Medulla oblongata (tissue), 1 donor: ENCODE measurements around the gene SCN5A.

Experiments
- DNase-seq: peaks from one replicate; pipeline ENCODE4 v3.0.0-alpha.2; 2015; ENCODE audit errors: extremely low spot score

SCN5A gene

GRCh38 chr3:38647217-38647970, 2.1 kb downstream of the SCN5A start:
- no peak for DNase-seq

DNA sequence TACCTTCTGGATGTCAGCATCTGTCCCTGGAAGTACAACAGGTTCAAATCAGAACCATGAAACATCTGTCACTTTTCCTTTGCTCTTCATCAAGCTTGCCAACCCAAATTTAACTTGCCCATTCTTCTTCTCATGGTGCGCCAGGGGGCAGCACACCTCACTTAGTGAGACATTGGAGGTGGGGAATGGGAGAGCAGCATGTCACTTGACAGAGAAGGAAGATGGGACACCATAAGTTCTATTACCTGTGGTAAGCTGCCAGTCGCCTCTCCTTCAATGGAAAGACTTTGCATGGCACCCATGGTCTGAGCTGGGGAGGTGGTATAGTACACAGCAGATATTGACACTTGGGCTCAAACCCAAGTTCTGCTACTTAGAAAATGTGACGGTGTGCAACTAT, 2.9 kb downstream of the SCN5A start:
- no peak for DNase-seq

DNA sequence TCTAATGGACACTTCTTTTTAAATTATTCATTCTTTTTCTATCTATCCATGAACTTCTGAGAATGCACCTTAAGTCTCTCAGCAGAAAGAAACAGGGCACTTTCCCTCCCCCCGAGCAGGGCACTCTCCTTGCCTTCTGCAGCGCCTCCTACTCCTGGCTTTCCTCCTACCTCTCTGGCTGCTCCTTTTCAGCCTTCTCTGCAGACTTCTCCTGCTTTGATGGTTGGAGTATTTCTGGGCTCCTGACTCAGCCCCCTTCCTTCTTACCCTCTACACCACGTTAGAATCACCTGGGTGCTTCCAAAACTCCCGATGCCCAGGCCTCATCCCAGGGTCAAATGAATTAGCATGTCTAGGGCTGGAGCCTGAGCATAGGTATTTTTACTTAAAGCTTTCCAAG, 3.4 kb downstream of the SCN5A start:
- DNase-seq: no peak

- DNase-seq: no peak
These were observed 3.9 kb downstream of the SCN5A start for GRCh38 chr3:38645601-38646000.

- DNase-seq: no peak
These were observed 4.4 kb downstream of the SCN5A start for GRCh38 chr3:38645076-38645475.

DNA sequence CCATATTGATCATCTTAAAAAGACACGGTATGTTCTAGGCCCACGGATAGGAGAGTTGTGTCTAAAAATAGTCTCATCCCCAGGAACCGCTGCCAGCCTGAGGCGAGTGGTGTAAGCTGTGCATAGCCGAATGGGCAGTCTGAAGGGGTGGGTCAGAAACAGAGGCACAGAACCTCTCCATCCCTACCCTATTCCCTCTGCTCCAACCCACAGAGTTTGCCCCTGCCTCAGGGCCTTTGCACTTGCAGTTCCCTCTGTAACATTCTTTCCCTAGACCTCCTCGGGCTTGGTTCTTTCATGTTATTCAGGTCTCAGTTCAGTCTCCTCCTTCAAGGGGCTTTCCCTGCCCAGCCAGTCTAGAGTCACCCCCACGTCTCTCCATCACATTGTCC, 4.8 kb downstream of the SCN5A start:
- no peak for DNase-seq

DNA sequence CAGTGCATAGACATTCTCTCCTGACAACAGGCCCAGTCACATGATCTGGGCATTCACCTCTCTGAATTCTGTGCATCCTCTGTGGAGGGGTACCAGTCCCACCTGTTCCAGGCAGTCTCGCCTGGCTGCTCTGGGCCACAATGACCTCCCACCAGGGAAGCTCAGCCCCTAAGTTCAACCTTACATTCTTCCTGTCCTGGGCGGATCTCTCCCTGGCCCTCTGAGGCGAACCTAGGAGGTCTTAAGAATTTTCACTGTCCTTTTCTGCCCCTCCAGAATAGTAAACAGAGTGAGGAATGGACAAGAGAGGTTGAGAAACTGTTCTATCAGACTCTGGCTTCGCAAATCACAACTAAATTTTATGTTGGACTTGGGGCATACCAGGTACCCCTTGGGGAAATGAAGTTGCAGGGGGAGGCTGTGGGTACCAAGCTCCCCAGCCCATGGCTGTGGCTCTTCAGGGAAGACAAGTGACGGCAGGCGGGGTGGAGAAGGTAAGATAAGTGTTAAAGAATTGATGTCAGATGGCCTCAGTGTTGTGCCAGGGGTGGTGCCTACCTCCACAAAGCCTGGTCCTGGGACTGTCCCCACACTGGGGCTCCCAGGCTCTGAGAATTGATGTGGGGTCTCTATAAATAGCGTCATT, 5.3 kb downstream of the SCN5A start:
- DNase-seq: no peak

DNA sequence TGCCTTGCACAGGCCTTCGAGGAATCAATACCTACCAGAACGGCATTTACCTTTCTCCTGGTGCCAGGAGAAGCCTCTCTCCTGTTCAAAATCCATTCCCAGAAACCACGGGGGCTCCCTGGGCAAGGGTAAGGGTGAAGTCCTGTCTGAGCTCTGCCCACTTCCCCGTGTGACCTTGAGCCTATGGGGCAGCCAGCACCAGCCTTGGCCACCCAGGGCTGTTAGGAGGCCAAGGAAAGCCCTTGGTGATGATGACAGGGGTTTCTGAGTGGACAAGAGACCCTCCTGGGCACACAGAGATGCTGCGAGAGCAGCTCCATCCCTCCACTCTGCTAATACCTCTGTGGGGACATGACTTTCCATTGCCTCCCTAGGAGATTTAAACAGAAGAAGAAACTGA, 5.9 kb downstream of the SCN5A start:
- no peak for DNase-seq

GRCh38 chr3:38643090-38643489, 6.4 kb downstream of the SCN5A start:
- no peak for DNase-seq

GRCh38 chr3:38641461-38642110, 7.9 kb downstream of the SCN5A start:
- no peak for DNase-seq

- no peak for DNase-seq
These were observed 8.6 kb downstream of the SCN5A start for GRCh38 chr3:38640661-38641452.

- no peak for DNase-seq
These were observed 11.1 kb downstream of the SCN5A start for GRCh38 chr3:38638354-38638753.

DNA sequence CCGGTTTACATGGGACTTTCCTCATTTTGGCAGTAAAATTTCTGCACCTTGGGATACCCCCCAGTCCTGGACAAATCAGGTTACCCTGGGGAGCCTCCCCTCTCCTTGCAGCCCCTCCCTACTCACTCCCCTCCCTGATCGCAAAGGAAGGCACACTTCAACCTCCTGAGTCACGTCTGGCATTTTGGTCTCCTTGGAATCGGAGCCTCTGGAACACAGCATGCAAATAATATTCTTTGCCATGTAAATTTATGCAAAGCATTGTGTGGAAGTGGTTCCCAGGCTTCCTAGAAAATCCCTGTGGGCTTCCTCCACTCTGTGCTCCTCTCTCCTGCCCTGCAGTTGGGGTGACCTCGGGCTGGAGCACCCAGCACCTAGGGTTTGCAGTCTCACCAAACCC, 11.6 kb downstream of the SCN5A start:
- no peak for DNase-seq

- no peak for DNase-seq
These were observed 12.6 kb downstream of the SCN5A start for GRCh38 chr3:38636881-38637280.

GRCh38 chr3:38636464-38636863, 13.0 kb downstream of the SCN5A start:
- DNase-seq: no peak

DNA sequence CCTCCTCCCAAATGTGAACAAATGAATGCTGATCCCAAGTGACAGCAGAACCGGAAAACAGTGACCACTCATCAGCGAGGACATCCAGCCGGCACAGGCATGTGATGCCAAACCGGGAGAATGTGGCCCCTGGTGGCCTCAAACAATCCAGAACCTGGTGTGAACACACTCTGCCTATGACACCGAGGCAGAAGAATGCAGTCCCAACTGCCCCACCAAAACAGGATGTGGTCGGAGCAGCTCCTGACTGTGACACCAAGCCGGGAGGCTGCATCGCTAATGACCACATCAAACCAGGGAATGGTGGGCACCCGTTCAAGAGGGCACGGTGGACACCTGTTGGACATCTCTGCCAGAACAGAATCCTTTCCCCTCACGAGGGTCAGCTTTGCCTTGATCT, 15.4 kb downstream of the SCN5A start:
- no peak for DNase-seq

DNA sequence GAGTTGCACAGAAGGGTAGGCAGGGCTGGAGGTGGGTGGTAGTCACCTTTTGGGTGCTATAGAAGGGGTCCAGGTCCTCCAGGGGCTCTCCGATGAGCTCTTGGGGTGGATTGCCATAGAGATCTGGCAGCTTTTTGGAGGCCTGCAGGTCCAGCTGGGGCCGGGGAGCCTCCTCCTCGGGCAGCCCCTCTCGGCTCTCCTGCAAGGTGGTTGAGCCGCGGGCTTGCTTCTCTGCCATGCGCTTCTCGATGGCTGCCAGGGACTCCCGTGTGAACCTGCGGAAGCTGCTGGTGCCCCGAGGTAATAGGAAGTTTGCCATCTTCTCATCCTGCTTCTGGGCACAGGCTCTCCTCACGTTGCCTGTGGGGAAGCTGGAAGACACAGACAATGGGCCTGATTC, 16.5 kb downstream of the SCN5A start:
- no peak for DNase-seq

DNA sequence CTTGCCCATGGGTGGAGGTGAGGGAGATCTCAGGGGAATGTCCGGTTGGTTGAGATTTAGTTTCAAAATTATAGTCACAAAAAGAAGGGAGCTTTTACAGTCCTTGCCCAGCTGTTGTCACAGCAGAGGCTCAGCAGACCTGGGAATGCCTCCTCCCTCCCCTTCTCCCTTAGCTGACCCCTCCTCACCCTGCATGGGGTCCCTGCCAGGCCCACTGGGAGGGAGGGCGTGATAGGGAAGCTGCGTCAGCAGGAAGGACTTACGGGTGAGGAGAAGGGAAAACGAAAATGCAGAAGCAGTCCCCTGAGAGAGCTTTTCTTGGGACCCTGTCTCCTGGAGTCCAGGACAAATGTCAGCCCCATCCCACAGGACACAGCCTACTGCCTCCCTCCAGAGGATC, 18.9 kb downstream of the SCN5A start:
- no peak for DNase-seq

DNA sequence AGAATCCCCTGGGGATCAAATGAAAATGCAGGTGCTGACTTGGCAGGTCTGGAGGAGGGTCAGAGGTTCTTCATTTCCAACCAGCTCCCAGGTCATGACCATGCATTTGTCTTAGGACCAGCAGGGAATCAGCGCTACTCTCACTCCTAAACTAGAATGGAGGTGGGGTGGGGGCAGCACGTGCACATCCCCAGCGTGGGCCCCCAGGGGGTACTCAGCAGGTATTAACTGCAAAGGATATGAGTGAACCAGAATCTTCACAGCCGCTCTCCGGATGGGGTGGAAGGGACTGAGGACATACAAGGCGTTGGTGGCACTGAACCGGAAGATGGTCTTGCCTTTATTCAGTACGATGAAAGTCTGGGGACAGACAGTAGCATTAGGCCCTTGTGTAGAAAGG, 19.4 kb downstream of the SCN5A start:
- no peak for DNase-seq

GRCh38 chr3:38628835-38629234, 20.7 kb downstream of the SCN5A start:
- no peak for DNase-seq

- no peak for DNase-seq
These were observed 21.5 kb downstream of the SCN5A start for GRCh38 chr3:38627956-38628355.

GRCh38 chr3:38626171-38626570, 23.3 kb downstream of the SCN5A start:
- no peak for DNase-seq
